CD4-positive, alpha-beta T cell treated with Interleukin-4 for 1 hour (primary cell): Measurements from ENCODE around the gene NRSN1.

Experiments
- DNase-seq, 2 donors: peaks; one replicate each; pipeline ENCODE4 v3.0.0-alpha.2; 2020 to 2022

The NRSN1 gene

GRCh38 chr6:24145690-24146131, 19.7 kb downstream of the NRSN1 start:
- DNase-seq = no peak

DNA sequence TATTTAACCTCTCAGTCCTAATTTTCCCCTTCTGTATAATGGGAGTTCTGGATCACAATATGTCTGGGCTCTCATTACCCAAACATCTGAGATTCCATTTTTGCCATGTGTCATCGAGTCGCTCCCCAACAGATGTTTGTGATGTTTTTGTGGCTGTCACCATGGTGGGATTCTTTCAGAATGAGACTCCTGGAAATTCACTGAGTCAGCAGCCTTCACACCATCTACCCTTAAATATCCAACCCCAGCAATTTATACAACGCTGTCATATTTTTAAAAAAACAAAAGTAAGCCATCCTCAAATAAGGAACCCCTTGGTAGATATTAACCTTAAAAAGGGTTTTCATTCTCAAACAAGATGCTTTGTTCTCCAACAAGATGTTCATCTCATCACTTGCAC, 20.9 kb downstream of the NRSN1 start:
- no peak for DNase-seq

DNA sequence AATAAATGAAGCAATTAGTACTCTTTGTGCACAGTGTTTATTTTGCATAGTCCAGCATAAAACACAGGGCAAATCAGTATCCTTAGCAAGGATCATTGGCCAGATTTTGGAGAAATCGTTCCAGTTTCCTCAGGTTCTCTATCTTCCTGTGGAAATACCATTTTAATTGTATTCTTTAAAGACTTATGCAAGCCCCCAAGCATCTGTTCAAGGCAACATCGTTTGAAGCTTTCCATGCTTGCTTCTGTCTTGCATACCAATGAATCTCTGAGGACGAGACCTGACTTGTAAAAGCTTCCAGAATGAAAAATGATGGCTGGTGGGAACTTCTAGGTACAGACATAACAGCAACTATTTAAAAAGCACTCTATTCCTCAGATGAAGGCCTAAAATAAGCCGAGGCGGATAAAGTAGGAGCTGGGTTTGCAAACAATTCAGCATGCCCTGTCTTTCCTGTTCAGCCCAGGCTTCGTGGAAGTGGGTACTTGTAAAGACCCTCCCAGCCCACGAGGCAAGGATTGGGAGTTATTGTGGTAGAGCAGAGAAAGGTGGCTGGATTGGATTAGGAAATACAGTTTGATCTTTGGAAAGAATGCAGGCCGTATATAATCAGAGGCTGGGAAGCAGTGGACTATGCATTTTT, 21.6 kb downstream of the NRSN1 start:
- DNase-seq = no peak

DNA sequence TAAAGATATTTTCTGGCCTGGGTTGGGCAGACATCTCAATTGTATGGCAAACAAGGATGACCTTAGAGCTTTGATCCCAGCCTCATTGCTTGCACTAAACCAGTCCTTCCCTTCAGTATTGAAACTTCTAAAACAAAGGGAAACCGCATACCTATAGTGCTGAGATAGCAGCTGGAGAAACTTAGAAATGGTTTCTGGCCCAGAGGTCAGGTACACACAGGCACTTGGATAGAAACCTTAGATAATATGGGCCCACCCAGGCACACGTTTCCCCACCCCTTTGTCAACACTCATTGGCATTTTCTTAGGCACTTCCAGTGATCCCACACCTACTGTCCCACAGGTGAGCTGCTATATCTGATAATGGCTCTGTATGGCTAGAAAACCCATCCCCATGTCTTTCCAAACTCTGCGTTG, 22.1 kb downstream of the NRSN1 start:
- no peak for DNase-seq

- no peak for DNase-seq
Observed at GRCh38 chr6:24148684-24149083, 22.7 kb downstream of the NRSN1 start.

- DNase-seq = no peak
Observed at GRCh38 chr6:24149296-24149695, 23.3 kb downstream of the NRSN1 start.

GRCh38 chr6:24149836-24150235, 23.8 kb downstream of the NRSN1 start:
- no peak for DNase-seq

DNA sequence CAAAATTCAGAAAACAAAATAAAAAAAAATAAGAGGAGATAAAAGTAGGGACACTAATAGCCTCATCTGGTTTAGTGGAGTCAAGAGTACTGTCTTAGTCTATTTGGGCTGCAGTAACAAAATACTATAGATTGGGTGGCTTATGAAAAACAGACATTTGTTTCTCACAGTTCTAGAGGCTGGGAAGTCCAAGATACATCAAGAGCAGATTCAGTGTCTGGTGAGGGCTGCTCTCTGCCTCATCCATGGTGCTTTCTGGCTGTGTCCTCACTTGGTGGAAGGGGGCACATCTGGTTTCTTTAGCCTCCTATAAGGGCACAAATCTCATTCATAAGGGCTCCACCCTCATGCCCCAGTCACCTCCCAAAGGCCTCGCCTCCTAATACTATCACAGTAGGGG, 26.0 kb downstream of the NRSN1 start:
- DNase-seq = no peak

DNA sequence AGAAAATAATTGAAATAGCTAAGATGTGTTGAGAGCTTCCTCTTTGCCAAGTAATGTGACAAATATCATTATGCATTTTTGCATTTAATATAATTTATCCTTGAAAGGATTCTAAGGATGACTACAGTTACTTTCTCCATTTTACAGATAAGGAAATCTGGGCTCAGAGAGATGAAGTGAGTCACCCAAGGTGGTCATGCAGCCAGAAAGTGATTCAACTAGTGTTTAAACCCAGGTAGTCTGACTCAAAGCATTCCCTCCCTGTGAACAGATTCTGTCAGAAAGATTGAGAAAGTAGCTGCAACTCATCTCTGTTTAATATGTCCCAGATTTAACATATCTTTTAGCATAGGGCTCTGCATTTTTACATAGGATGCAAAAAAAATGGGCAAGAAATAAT, 28.1 kb downstream of the NRSN1 start:
- no peak for DNase-seq

DNA sequence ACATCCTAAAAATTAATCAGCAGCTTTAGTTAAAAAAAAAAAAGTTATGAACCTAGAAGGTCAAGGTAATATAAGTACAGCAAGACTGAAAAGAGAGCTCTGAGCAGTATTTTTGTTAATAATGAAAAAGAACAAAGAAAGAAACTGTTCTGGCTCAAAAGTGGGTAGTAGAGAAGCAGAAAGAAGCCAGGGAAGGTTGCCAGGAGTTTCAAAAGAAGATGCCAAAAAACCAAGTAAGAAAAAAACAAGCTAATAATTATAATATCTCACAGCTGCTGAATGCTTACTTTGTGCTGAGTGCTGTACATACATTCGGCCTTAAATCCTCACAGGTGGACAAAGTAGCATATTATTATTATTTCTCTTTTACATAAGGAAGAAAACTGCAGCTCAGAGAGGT, 31.9 kb downstream of the NRSN1 start:
- DNase-seq = no peak

DNA sequence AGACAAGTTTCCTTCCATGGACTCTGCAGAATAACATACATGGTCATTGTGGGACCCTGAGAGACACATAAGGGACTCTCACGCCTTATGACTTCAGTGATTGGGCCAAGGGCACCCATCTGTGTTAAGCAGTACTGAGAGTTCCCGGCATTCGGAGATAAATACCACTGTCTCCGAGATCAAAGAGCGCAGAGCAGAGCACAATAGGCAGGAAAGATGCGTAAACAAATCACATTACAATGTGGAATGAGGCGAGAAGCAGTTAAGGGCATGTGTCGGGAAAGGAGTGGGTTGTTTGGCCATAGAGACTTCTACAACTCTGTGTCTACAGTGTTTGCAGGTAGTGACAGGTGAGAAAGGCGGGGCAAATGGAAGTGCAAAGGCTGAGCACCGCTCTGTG, 57.6 kb downstream of the NRSN1 start:
- DNase-seq = no peak

- no peak for DNase-seq
Observed at GRCh38 chr6:24186349-24186748, 60.3 kb downstream of the NRSN1 start.

DNA sequence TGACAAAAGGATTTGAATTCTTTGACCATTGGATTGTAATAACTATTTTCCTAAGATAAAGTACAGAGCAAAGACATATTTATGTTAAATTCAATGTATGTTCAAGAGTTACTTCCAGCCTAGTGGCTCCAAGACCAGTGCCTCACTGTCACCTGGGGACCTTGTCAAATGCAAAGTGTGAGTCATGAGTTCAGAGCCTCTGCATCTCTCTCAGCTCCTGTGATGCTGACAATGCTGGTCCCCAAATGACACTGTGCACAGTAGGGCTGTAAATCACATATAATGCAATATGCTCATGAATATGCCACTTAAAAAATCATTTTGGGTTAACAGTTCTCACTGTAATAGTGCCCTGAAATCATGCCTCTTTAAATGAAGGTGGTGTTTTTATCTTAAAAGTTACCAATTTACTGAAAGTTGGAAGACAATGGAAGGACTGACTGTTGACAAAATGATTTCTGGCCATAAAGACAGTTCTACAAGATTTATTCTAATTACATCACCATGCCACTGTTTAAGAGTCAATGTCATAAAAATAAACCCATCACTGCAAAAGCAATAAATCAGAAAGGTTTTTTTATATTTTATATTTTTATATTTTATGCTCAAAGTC, 62.1 kb downstream of the NRSN1 start:
- no peak for DNase-seq

GRCh38 chr6:24188578-24189080, 62.6 kb downstream of the NRSN1 start:
- no peak for DNase-seq

DNA sequence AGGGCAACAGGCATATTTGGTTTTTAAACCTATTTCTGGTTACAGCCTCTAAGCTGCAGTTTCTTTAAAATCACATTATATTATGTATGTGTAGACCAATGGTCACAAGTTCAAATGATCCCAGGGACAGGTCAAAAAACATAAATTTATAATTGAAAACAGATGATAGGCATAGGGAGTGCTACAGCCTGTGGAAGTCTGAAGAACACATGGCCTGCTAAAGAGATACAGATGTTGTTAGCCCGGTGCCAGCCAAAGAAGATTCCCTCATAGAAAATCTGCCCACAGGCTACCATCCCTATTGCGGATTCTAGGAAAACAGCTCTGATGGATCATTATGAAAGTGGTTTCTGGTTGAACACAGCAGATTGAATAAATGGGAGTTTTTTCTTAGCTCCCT, 65.3 kb downstream of the NRSN1 start:
- DNase-seq = no peak

DNA sequence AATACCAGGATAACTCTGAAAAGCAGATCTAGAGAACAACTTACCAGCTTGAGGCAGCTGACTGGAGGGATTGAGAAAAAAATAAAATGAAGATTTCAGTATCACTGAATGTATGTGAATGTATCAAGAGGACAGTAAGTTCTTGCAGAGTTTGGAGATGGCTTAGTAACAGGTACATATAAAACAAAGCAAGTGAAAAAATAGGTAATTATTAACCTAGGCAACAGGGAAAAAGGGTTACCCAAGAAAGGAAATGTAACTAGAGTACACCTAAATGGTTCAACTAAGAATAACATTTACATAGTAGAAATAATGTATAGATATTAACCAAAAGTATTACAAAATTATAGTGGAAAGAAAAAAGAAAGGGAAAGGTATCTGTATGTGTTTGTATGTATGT, 67.3 kb downstream of the NRSN1 start:
- DNase-seq = no peak

DNA sequence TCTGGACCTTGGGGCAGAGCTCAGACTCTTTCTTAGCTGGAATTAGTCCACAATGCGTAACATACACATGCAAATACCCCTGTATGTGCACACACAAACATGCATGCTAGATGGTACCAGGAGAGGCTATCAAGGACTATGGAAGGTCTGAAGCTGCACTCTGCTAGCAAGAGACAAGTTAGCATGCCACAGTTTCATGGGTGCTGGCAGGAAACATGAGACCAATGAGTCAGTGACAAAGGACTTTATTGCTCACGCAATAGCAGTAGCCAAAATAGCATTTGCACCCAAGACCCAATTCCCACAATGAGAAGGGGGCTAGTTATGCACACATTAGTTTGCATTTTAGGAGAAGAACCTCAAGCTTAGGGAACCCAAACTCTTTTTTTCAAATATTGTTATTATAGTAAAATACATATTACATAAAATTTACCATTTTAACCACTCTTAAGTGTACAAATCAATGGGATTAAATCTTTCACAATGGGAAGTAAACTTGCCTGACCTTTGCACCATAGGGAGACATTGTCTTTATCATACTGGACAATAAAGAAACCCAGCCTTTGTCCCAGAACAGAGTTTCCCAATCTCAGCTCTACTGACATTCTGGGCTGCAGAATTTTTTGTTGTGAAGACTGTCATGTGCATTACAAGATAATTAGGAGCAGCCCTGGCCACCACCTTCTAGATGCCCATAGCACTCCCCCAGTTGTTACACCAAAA, 69.1 kb downstream of the NRSN1 start:
- DNase-seq = no peak

DNA sequence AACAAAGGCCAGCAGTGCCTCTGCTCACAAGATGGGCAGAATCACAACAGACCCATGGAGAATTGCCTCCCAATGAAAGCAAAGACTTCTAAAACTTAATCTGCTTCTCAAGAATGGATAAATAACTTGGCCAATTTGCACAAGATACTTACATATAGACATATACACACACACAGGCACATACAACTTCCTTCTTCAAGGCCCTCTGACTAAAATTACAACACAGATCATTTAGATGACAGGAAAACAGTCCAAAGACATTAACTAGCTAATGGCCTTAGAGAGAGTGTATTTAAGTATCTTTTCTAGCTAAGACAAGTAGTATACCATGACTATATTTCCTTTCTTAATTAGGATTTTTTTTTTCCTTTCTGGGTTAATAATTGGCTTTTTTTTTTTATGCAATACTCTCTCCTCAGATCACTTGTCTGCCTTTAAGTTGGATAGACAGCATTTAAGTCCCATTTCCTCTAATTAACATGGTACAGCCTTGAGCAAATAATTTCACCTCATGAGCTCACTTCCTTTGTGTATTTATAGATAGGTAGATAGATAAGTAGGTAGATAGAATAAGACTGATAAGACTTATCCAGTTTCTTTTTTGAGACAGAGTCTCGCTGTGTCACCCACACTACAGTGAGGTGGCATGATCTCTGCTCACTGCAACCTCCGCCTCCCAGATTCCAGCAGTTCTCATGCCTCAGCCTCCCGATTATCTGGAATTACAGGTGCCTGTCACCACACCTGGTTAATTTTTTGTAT, 70.0 kb downstream of the NRSN1 start:
- DNase-seq = no peak
